Dendritic cell treated with granulocyte-macrophage colony-stimulating factor and Interleukin-4, amounts not matched to agents 40 ng/mL and 50 ng/mL, for 4 days (primary cell): ENCODE results near the gene B4GALNT1.
"Not testable (repeated sequence)": the region's sequence is repeated elsewhere in the genome, so short reads cannot be mapped to it uniquely, and the experiment has no call there.

Source experiments
- H3K27ac Mint-ChIP-seq: one replicate; pipeline ENCODE4 v1.8.0; 2022; ENCODE audit warnings: mild to moderate bottlenecking, mixed read lengths
- H3K27me3 Mint-ChIP-seq: one replicate; pipeline ENCODE4 v1.8.0; 2022; ENCODE audit warnings: mild to moderate bottlenecking, mixed read lengths
- H3K36me3 Mint-ChIP-seq: one replicate; pipeline ENCODE4 v1.8.0; 2022; ENCODE audit warnings: low read depth, mixed read lengths
- H3K4me1 Mint-ChIP-seq: one replicate; pipeline ENCODE4 v1.8.0; 2022; ENCODE audit warnings: low read depth, mixed read lengths
- H3K4me3 Mint-ChIP-seq: one replicate; pipeline ENCODE4 v1.8.0; 2022; ENCODE audit warnings: mild to moderate bottlenecking, moderate library complexity, mixed read lengths
- H3K9me3 Mint-ChIP-seq: one replicate; pipeline ENCODE4 v1.8.0; 2022; ENCODE audit warnings: mixed read lengths
- intact Hi-C: fragments of 100-400 bp; cut with micrococcal nuclease; formaldehyde crosslinking; loops from one replicate; pipeline ENCODE4 v1.15.0; 2022

B4GALNT1 gene

GRCh38 chr12:57603815-57604453 is 29.1 kb downstream of the B4GALNT1 start:
- intact Hi-C loops = no loop called here

GRCh38 chr12:57603324-57603723 is 29.7 kb downstream of the B4GALNT1 start:
- H3K27me3 Mint-ChIP-seq = peaks cover 44% of the 10 kb centered on the region
- H3K36me3 Mint-ChIP-seq = peaks cover 46% of the 10 kb centered on the region
- no peaks in the 10 kb centered on the region for H3K9me3 Mint-ChIP-seq
- intact Hi-C loops = no loop called here
- no peak overlapping the region for H3K4me3 Mint-ChIP-seq
- no peak overlapping the region for H3K27ac Mint-ChIP-seq
- H3K4me1 Mint-ChIP-seq = peaks cover 19% of the 10 kb centered on the region

More at GRCh38 chr12:57603815-57604453, 29.1 kb downstream of the B4GALNT1 start:
- no peak overlapping the region for H3K27ac Mint-ChIP-seq
- H3K4me3 Mint-ChIP-seq = no peak overlapping the region
- peaks cover 50% of the 10 kb centered on the region for H3K27me3 Mint-ChIP-seq
- H3K9me3 Mint-ChIP-seq = no peaks in the 10 kb centered on the region
- H3K4me1 Mint-ChIP-seq = peaks cover 19% of the 10 kb centered on the region
- peaks cover 41% of the 10 kb centered on the region for H3K36me3 Mint-ChIP-seq

- H3K27me3 Mint-ChIP-seq = peaks cover 39% of the 10 kb centered on the region
- no peak overlapping the region for H3K27ac Mint-ChIP-seq
- no peak overlapping the region for H3K4me3 Mint-ChIP-seq
- H3K36me3 Mint-ChIP-seq = peaks cover 51% of the 10 kb centered on the region
- peaks cover 19% of the 10 kb centered on the region for H3K4me1 Mint-ChIP-seq
- H3K9me3 Mint-ChIP-seq = no peaks in the 10 kb centered on the region
- intact Hi-C loops = no loop called here
Measured at GRCh38 chr12:57602544-57602943, 30.5 kb downstream of the B4GALNT1 start.

- H3K9me3 Mint-ChIP-seq = no peaks in the 10 kb centered on the region
- peaks cover 19% of the 10 kb centered on the region for H3K4me1 Mint-ChIP-seq
- no peak overlapping the region for H3K27ac Mint-ChIP-seq
- intact Hi-C loops = no loop called here
- peaks cover 19% of the 10 kb centered on the region for H3K27me3 Mint-ChIP-seq
- H3K36me3 Mint-ChIP-seq = peaks cover 73% of the 10 kb centered on the region
- no peak overlapping the region for H3K4me3 Mint-ChIP-seq
Measured at GRCh38 chr12:57600395-57600794, 32.6 kb downstream of the B4GALNT1 start.

GRCh38 chr12:57593187-57593586 is 39.8 kb downstream of the B4GALNT1 start:
- H3K4me3 Mint-ChIP-seq = no peak overlapping the region
- intact Hi-C loops = no loop called here

GRCh38 chr12:57592551-57593165 is 40.3 kb downstream of the B4GALNT1 start:
- H3K4me1 Mint-ChIP-seq = peaks cover 25% of the 10 kb centered on the region
- no peaks in the 10 kb centered on the region for H3K9me3 Mint-ChIP-seq
- H3K27me3 Mint-ChIP-seq = peaks cover 3% of the 10 kb centered on the region
- intact Hi-C loops = no loop called here
- no peak overlapping the region for H3K27ac Mint-ChIP-seq
- no peak overlapping the region for H3K4me3 Mint-ChIP-seq
- H3K36me3 Mint-ChIP-seq = peaks cover 36% of the 10 kb centered on the region

More at GRCh38 chr12:57593187-57593586, 39.8 kb downstream of the B4GALNT1 start:
- Mint-ChIP-seq H3K27ac (no peak overlapping the region), H3K4me1 (peaks cover 25% of the 10 kb centered on the region), H3K36me3 (peaks cover 40% of the 10 kb centered on the region), H3K27me3 (peaks cover 3% of the 10 kb centered on the region), H3K9me3 (no peaks in the 10 kb centered on the region)

- H3K4me3 Mint-ChIP-seq = peak overlapping the region; percentile 92
- H3K4me1 Mint-ChIP-seq = peaks cover 25% of the 10 kb centered on the region
- intact Hi-C loops = no loop called here
- peak overlapping the region; percentile 69 for H3K27ac Mint-ChIP-seq
- peaks cover 3% of the 10 kb centered on the region for H3K27me3 Mint-ChIP-seq
- H3K36me3 Mint-ChIP-seq = peaks cover 28% of the 10 kb centered on the region
- H3K9me3 Mint-ChIP-seq = no peaks in the 10 kb centered on the region
Measured at GRCh38 chr12:57591782-57592325, 41.1 kb downstream of the B4GALNT1 start.

GRCh38 chr12:57590864-57591781 is 41.9 kb downstream of the B4GALNT1 start, which contains the start of gene PIP4K2C:
Gene PIP4K2C, plus strand, starts transcription at chr12:57591192. Its CDS starts 98 bp downstream, at chr12:57591290.
- Mint-ChIP-seq H3K27me3 (peaks cover 3% of the 10 kb centered on the region), H3K36me3 (peaks cover 20% of the 10 kb centered on the region), H3K9me3 (no peaks in the 10 kb centered on the region), H3K27ac (peak within 1 kb of the TSS; percentile 69), H3K4me3 (peak within 1 kb of the TSS; percentile 92), H3K4me1 (peaks cover 25% of the 10 kb centered on the region)
- intact Hi-C loops = no loop called here

GRCh38 chr12:57590479-57590863 is 42.5 kb downstream of the B4GALNT1 start:
- Mint-ChIP-seq H3K36me3 (peaks cover 14% of the 10 kb centered on the region), H3K9me3 (no peaks in the 10 kb centered on the region), H3K27ac (peak overlapping the region; percentile 69), H3K27me3 (peaks cover 5% of the 10 kb centered on the region), H3K4me3 (peak overlapping the region; percentile 92), H3K4me1 (peaks cover 25% of the 10 kb centered on the region)
- intact Hi-C loops = no loop called here

GRCh38 chr12:57588951-57589610 is 43.9 kb downstream of the B4GALNT1 start:
- H3K27ac Mint-ChIP-seq, H3K9me3 Mint-ChIP-seq, H3K36me3 Mint-ChIP-seq, H3K4me3 Mint-ChIP-seq, H3K27me3 Mint-ChIP-seq: not testable (repeated sequence)
- intact Hi-C loops = loop anchor here (10.0 kb wide), 1 partner anchor 316 kb away; no protein-coding TSS in a partner anchor
- H3K4me1 Mint-ChIP-seq = peaks cover 38% of the 10 kb centered on the region

- Mint-ChIP-seq H3K4me3 (no peak overlapping the region), H3K9me3 (no peaks in the 10 kb centered on the region), H3K27ac (no peak overlapping the region), H3K27me3 (peaks cover 20% of the 10 kb centered on the region), H3K36me3 (peaks cover 8% of the 10 kb centered on the region), H3K4me1 (peaks cover 38% of the 10 kb centered on the region)
- intact Hi-C loops = loop anchor here (10.0 kb wide), 1 partner anchor 318 kb away; no protein-coding TSS in a partner anchor
Measured at GRCh38 chr12:57586832-57587429, 46.1 kb downstream of the B4GALNT1 start.

GRCh38 chr12:57586128-57586527 is 46.9 kb downstream of the B4GALNT1 start:
- H3K27me3 Mint-ChIP-seq = peaks cover 17% of the 10 kb centered on the region
- no peaks in the 10 kb centered on the region for H3K9me3 Mint-ChIP-seq
- no peak overlapping the region for H3K4me3 Mint-ChIP-seq
- intact Hi-C loops = loop anchor here (10.0 kb wide), 1 partner anchor 319 kb away; no protein-coding TSS in a partner anchor
- H3K4me1 Mint-ChIP-seq = peaks cover 31% of the 10 kb centered on the region
- H3K36me3 Mint-ChIP-seq = peaks cover 1% of the 10 kb centered on the region
- H3K27ac Mint-ChIP-seq = no peak overlapping the region

GRCh38 chr12:57585156-57585555 is 47.8 kb downstream of the B4GALNT1 start:
- Mint-ChIP-seq H3K9me3 (no peaks in the 10 kb centered on the region), H3K27ac (no peak overlapping the region), H3K27me3 (peaks cover 18% of the 10 kb centered on the region), H3K4me3 (no peak overlapping the region), H3K36me3 (no peaks in the 10 kb centered on the region), H3K4me1 (peaks cover 26% of the 10 kb centered on the region)
- intact Hi-C loops = loop anchor here (10.0 kb wide), 1 partner anchor 320 kb away; no protein-coding TSS in a partner anchor
